ENCODE results near the gene GABBR2.

Gene GABBR2

DNA sequence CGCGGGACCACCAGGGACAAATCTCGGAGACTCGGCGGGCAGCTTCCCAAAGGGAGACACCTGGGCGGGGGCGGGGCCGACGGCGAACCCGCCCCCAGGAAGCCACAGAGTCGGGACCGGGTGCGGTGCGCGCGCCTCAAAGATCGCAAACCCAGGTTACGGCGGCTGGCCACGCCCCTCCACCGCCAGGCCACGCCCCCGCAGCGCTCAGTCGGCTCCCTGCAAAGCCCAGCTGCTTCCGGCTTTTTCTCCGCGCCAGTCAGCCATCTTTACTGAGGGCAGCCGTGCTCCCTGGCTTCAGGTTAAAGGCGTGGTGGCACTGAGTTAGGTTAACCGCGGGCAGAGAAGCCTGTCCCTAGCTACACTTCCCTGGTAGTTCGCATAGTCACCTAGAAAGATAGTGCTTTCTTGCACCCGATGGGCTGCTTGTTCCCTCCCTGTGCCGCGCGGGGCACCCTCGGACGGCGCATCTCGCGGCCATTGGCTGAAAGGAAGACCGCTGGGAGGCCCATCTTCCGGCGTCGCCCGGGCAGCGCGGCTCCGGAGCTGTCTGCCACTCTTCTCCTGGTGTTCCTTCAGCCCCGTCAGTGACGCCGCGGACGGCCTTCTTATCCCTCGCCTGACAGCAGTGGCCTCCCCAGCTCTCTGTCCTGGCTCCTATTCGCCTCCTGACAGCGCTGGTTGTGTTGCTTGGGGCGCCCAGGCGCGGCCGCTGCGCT lies 453.0 kb downstream of the GABBR2 start, which contains the start of gene TBC1D2:
TSS of gene TBC1D2 (minus strand) at position 72 of the 719 bp plus-strand sequence. CDS start 108 bp downstream, outside the sequence.
- peak; percentile 86 for DNase-seq (ENCODE audit: low read depth)
- H3K4me3 ChIP-seq (ENCODE audit: low read depth, low read length) = peak within 1 kb of the TSS; percentile 86
- TF ChIP-seq, protein P1, sequence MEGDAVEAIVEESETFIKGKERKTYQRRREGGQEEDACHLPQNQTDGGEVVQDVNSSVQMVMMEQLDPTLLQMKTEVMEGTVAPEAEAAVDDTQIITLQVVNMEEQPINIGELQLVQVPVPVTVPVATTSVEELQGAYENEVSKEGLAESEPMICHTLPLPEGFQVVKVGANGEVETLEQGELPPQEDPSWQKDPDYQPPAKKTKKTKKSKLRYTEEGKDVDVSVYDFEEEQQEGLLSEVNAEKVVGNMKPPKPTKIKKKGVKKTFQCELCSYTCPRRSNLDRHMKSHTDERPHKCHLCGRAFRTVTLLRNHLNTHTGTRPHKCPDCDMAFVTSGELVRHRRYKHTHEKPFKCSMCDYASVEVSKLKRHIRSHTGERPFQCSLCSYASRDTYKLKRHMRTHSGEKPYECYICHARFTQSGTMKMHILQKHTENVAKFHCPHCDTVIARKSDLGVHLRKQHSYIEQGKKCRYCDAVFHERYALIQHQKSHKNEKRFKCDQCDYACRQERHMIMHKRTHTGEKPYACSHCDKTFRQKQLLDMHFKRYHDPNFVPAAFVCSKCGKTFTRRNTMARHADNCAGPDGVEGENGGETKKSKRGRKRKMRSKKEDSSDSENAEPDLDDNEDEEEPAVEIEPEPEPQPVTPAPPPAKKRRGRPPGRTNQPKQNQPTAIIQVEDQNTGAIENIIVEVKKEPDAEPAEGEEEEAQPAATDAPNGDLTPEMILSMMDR (IDR thresholded peaks at IDR 0.05; ENCODE audit: low read depth, low read length, missing control alignments) = peak; percentile 12

- no peak for DNase-seq (ENCODE audit: low read depth)
- H3K4me3 ChIP-seq (ENCODE audit: low read depth, low read length) = peak overlapping the region; percentile 86
- TF ChIP-seq, protein P1 (IDR thresholded peaks at IDR 0.05; ENCODE audit: low read depth, low read length, missing control alignments) = no peak
Observed at GRCh38 chr9:98255061-98255577, 453.6 kb downstream of the GABBR2 start.

DNA sequence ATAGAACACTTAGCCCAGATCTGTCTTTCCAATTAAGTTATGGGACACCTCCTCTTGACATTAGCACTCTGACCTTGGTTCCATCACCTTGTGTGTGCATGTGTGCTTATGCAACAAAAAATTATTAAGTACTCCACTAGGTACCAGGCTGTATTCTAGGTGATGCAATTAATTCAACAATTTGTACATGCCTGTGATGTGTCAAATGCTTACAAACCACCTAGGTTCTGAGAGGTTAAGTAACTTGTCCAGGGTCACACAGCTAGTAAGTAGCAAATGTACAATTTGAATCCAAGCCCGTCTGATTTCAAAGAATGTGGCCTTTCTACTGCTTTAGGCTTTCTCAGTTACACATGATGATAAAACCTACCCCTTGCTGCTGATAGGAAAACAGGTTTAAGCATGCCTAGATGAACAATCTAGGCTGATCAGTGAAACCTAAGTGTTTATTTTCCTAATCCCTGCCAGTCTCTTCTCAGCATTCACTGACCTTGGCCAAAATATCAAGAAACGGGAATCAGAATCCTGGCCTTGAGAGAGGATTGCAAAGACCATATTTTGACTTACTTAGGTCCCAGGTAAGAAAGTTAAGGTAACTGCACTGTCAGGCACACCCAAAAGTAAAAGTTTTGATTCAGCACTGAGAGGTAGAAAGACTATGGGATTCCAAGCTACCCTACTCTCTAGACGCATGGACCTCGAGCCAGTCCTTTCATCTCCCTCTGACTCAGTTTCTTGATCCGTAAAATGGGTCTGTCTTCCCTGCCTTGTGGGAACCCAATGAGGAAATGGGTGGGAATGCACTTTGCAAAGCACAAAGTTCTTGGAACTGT lies 454.3 kb downstream of the GABBR2 start:
- TF ChIP-seq, protein P1 (IDR thresholded peaks at IDR 0.05; ENCODE audit: low read depth, low read length, missing control alignments) = no peak
- no peak for DNase-seq (ENCODE audit: low read depth)
- peak overlapping the region; percentile 86 for H3K4me3 ChIP-seq (ENCODE audit: low read depth, low read length)

- TF ChIP-seq, protein P1 (IDR thresholded peaks at IDR 0.05; ENCODE audit: low read depth, low read length, missing control alignments) = no peak
- no peak overlapping the region for H3K4me3 ChIP-seq (ENCODE audit: low read depth, low read length)
- DNase-seq (ENCODE audit: low read depth) = no peak
Observed at GRCh38 chr9:98253565-98253964, 455.2 kb downstream of the GABBR2 start.

DNA sequence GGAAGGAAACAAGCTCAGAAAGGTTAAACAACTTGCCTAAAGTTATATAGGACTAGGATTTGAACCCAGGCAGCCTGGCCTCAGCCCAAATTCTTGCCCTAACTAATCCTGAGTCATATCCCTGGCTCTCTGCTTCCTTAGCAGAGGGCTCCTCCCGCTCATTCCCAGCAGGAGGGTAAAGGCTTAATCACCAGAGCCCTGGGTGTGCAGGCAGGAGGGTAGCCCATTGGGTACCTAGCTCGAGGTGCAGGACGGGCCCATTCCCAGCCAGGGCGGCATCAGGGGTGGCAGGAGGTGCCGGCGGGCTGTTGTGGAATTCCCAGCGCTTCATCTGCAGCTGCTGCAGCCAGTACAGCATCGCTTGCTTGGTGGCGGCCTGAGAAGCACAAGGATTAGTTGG lies 457.2 kb downstream of the GABBR2 start:
- DNase-seq (ENCODE audit: low read depth) = no peak
- TF ChIP-seq, protein P1 (IDR thresholded peaks at IDR 0.05; ENCODE audit: low read depth, low read length, missing control alignments) = no peak
- no peak overlapping the region for H3K4me3 ChIP-seq (ENCODE audit: low read depth, low read length)

DNA sequence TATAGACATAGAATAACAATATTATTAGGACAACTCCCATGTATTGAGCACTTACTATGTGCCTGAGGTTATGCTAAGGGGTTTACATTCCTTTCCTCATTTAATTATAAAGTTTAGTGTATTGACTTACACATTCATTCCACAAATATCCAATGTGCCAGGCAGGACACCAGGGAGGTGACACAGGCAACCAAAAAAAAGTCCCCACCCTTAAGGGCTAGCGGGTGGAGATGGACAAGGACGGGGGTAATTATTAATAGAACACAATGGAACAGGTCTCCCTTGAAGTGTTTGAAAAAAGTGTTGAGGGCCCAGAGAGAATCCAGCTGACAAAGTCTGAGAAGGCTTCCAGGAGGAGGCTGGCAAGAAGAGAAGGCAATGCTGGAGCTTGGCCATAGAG lies 459.0 kb downstream of the GABBR2 start:
- H3K4me3 ChIP-seq (ENCODE audit: low read depth, low read length) = no peak overlapping the region
- TF ChIP-seq, protein P1 (IDR thresholded peaks at IDR 0.05; ENCODE audit: low read depth, low read length, missing control alignments) = no peak
- no peak for DNase-seq (ENCODE audit: low read depth)
